K562 (cell line): ENCODE data around the gene NFE2. TPM values are rescaled to one million over a fixed set of nuclear protein-coding genes. Genes with fewer than 3 reads are reported as not detected.

Source experiments
- ATF1 ChIP-seq, 2 experiments: fragments of 450-650 bp in 1 of 2; IDR thresholded peaks; 2 replicates each; pipeline ENCODE4 v1.6.1; 2016; ENCODE audit warnings: missing compliant biosample characterization in 1 of 2, missing genetic modification characterization in 1 of 2
- C11orf30 ChIP-seq: fragments of 450-650 bp; IDR thresholded peaks from 2 replicates; pipeline ENCODE4 v1.6.1; 2016; ENCODE audit warnings: low read depth, mild to moderate bottlenecking
- CXXC5 ChIP-seq: fragments of 250-450 bp; sonication (Bioruptor Pico); IDR thresholded peaks from 2 replicates; pipeline ENCODE4 v1.8.0; 2022; ENCODE audit warnings: inconsistent platforms, mild to moderate bottlenecking, moderate library complexity
- E2F3 ChIP-seq: fragments of 250-450 bp; sonication (Bioruptor Pico); IDR thresholded peaks from 2 replicates; pipeline ENCODE4 v1.4.0; 2020; ENCODE audit warnings: mild to moderate bottlenecking
- FOXJ2 ChIP-seq: fragments of 200-800 bp; sonication (Bioruptor generic); IDR thresholded peaks from 2 replicates; pipeline ENCODE4 v1.6.1; 2016; ENCODE audit warnings: missing genetic modification characterization, missing compliant biosample characterization
- HMGN3 ChIP-seq: IDR thresholded peaks from 2 replicates; pipeline ENCODE4 v1.6.1; 2011; ENCODE audit warnings: borderline replicate concordance, low read depth, mild to moderate bottlenecking, mixed read lengths, low read length; ENCODE audit not compliant: insufficient read length; ENCODE audit errors: extremely low read depth
- KHSRP ChIP-seq: fragments of 450-650 bp; IDR thresholded peaks from 2 replicates; pipeline ENCODE4 v1.6.1; 2017
- RAD21 ChIP-seq, 2 experiments: fragments of 250-450 bp in 1 of 2; fragments of 450-650 bp in 1 of 2; sonication (Bioruptor Pico) in 1 of 2; formaldehyde crosslinking in 1 of 2; IDR thresholded peaks in 1 of 2; conservative IDR thresholded peaks in 1 of 2; 2 replicates each; pipeline versions ENCODE4 v1.4.0 to v1.8.0; 2020 to 2022; ENCODE audit warnings: mild to moderate bottlenecking in 2 of 2, moderate library complexity in 1 of 2
- RBM17 ChIP-seq: fragments of 200-400 bp; formaldehyde crosslinking; IDR thresholded peaks from 2 replicates; pipeline ENCODE4 v1.6.1; 2017; ENCODE audit warnings: low read depth, mild to moderate bottlenecking, low read length, borderline replicate concordance
- SETDB1 ChIP-seq: IDR thresholded peaks from one replicate; pipeline ENCODE4 v1.6.1; 2012; ENCODE audit warnings: low read length, control low read depth, inconsistent platforms
- SMARCA4 ChIP-seq: fragments of 450-650 bp; IDR thresholded peaks from 2 replicates; pipeline ENCODE4 v1.6.1; 2016
- TEAD4 ChIP-seq, 2 experiments: sonication (generic) in 1 of 2; formaldehyde crosslinking in 1 of 2; IDR thresholded peaks; 2 replicates each; pipeline versions ENCODE4 v1.6.1 to v1.8.0; 2012 to 2022; ENCODE audit warnings: borderline replicate concordance in 1 of 2, inconsistent platforms in 1 of 2, low read length in 1 of 2, mild to moderate bottlenecking in 1 of 2, missing genetic modification reagents in 1 of 2
- ZBTB17 ChIP-seq: fragments of 450-650 bp; formaldehyde crosslinking; IDR thresholded peaks from 2 replicates; pipeline ENCODE4 v1.4.0; 2020; ENCODE audit warnings: mild to moderate bottlenecking
- ZC3H4 ChIP-seq: sonication (generic); formaldehyde crosslinking; IDR thresholded peaks from 2 replicates; pipeline ENCODE4 v1.9.0; 2021; ENCODE audit warnings: missing genetic modification reagents, borderline replicate concordance
- ZNF232 ChIP-seq: sonication (generic); formaldehyde crosslinking; IDR thresholded peaks from 2 replicates; pipeline ENCODE4 v1.8.0; 2022; ENCODE audit warnings: mild to moderate bottlenecking, missing genetic modification reagents
- ZNF274 ChIP-seq: IDR thresholded peaks from 2 replicates; pipeline ENCODE4 v1.6.1; 2011; ENCODE audit warnings: low read depth, mild to moderate bottlenecking, low read length, moderate library complexity, borderline replicate concordance
- ZNF79 ChIP-seq: fragments of 250-450 bp; sonication (Bioruptor Pico); IDR thresholded peaks from 2 replicates; pipeline ENCODE4 v1.4.0; 2020; ENCODE audit warnings: low read depth, mild to moderate bottlenecking, moderate library complexity
- polyA plus RNA-seq, 8 experiments: library from polyadenylated mRNA; depleted of rRNA in 4 of 8; stranded (reverse) in 5 of 8; unstranded in 3 of 8; fragments of >200 nt; fragmentation: Nextera tagmentation in 2 of 8; fragmentation: Illumina TruSeq in 1 of 8; extraction: Ambion mirVana in 2 of 8; extraction: Trizol in 1 of 8; gene quantifications; 2 replicates each; pipeline versions ENCODE4 v1.2.1 to v1.2.3, GENCODE V29; 2011 to 2014; ENCODE audit warnings: inconsistent platforms in 1 of 8, missing spikeins in 1 of 8
- total RNA-seq, 7 experiments: library from RNA; depleted of rRNA in 6 of 7; stranded (reverse); fragments of >200 nt in 6 of 7; fragmentation: Illumina TruSeq in 2 of 7; extraction: Trizol in 2 of 7; gene quantifications; 2 replicates each; pipeline versions ENCODE4 v1.2.1 to v1.2.3, GENCODE V29; 2011 to 2021; ENCODE audit warnings: low replicate concordance in 1 of 7
- TF ChIP-seq, protein P1 (sequence below): fragments of 450-650 bp; conservative IDR thresholded peaks from 2 replicates; pipeline ENCODE4 v1.6.1; 2016; ENCODE audit warnings: missing genetic modification characterization, low read depth, mild to moderate bottlenecking, missing compliant biosample characterization, moderate library complexity
- TF ChIP-seq, protein P2 (sequence below): fragments of 250-450 bp; sonication (Bioruptor Pico); IDR thresholded peaks from 2 replicates; pipeline ENCODE4 v1.8.0; 2021; ENCODE audit warnings: borderline replicate concordance, mild to moderate bottlenecking, moderate library complexity; ENCODE audit not compliant: poor library complexity, severe bottlenecking
- TF ChIP-seq, protein P3 (sequence below): fragments of 450-650 bp; formaldehyde crosslinking; IDR thresholded peaks from 2 replicates; pipeline ENCODE4 v1.4.0; 2020; ENCODE audit warnings: mild to moderate bottlenecking, moderate library complexity
- TF ChIP-seq, protein P4 (sequence below): fragments of 150-350 bp; conservative IDR thresholded peaks from 2 replicates; pipeline ENCODE4 v1.6.1; 2014; ENCODE audit warnings: low read length

Gene NFE2
- total and polyA plus RNA-seq, 9 of the 15 experiments (the other 6 are each of a cell fraction or from before 2014, with no cell fraction given), result 12.3 to 282 (median 208) TPM

DNA sequence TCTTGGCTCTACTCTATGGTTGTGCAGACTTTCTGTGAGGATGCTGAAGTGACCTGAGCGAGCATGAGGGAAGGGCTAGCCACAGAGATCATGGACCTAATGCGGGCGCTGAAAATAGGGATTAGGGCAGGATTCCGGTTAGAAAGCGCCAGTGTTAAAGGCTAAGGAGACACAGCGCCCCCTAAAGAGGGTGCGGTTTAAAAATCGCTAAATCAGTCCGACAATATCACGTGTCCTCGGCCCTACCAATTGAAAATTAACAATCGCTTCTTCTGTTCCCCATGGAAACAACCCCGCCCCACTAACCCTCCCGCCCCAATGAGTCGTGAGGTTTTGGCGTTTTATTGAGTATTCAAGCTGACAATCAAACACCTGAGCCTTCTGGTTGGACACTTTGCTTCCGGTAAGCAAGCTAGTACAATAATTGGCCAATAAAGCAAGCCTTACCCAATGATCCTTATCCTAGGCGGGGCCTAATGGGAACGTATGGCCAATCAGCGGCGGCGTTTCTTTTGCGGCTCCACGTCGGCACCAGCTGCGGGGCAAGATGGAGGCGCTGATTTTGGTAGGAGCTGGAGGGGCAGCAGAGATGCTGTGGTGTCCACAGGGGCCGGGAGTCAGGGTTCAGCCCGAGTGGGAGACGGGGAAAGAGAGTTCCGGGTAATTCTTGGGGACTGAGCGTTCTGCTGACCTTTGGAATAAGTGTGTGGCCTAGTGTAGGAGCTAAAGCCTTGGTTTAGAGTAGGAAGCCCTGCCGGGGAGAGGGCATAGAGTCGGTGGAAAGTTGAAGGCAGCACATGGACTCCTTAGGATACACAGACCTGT is 24.0 kb upstream of the NFE2 start, which contains the start of gene COPZ1 (continued):
- TF ChIP-seq, protein P1, sequence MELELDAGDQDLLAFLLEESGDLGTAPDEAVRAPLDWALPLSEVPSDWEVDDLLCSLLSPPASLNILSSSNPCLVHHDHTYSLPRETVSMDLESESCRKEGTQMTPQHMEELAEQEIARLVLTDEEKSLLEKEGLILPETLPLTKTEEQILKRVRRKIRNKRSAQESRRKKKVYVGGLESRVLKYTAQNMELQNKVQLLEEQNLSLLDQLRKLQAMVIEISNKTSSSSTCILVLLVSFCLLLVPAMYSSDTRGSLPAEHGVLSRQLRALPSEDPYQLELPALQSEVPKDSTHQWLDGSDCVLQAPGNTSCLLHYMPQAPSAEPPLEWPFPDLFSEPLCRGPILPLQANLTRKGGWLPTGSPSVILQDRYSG (tag), result no peak
- TF ChIP-seq ZC3H4, result no peak
- peak; percentile 80 for TF ChIP-seq C11orf30
- no peak for TF ChIP-seq RBM17
- 0 out of 2 replicates have a peak, but pooled peaks have one; percentile 19 for TF ChIP-seq E2F3 (CRISPR knock-in tag)
- TF ChIP-seq RAD21 (CRISPR knock-in tag; conservative IDR thresholded peaks at IDR 0.05 in 1 of 2, IDR thresholded peaks at IDR 0.05 in 1 of 2), result peak; percentile 91 to 94
- no peak for TF ChIP-seq ZNF274
- TF ChIP-seq ZNF79 (CRISPR knock-in tag), result no peak
- 0 out of 2 replicates have a peak, but pooled peaks have one; percentile 51 for TF ChIP-seq ZBTB17 (CRISPR knock-in tag)
- TF ChIP-seq, protein P2, sequence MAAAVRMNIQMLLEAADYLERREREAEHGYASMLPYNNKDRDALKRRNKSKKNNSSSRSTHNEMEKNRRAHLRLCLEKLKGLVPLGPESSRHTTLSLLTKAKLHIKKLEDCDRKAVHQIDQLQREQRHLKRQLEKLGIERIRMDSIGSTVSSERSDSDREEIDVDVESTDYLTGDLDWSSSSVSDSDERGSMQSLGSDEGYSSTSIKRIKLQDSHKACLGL (CRISPR knock-in tag), result no peak
- no peak for TF ChIP-seq ZNF232 (CRISPR knock-in tag)
- TF ChIP-seq SETDB1, result no peak
- TF ChIP-seq ATF1 (CRISPR knock-in tag; IDR thresholded peaks at IDR 0.05), result no peak
- peak; percentile 97 for TF ChIP-seq ATF1 (tag; IDR thresholded peaks at IDR 0.05)
- TF ChIP-seq HMGN3, result no peak
- TF ChIP-seq SMARCA4, result peak; percentile 7
- no peak for TF ChIP-seq KHSRP
- peak; percentile 13; the same call in 1 of the 2 replicates for TF ChIP-seq TEAD4 (IDR thresholded peaks at IDR 0.05; ENCODE audit: low read length)
- TF ChIP-seq TEAD4 (CRISPR knock-in tag; IDR thresholded peaks at IDR 0.05; ENCODE audit: borderline replicate concordance), result no peak
- TF ChIP-seq CXXC5 (CRISPR knock-in tag), result peak; percentile 73
- TF ChIP-seq, protein P3, sequence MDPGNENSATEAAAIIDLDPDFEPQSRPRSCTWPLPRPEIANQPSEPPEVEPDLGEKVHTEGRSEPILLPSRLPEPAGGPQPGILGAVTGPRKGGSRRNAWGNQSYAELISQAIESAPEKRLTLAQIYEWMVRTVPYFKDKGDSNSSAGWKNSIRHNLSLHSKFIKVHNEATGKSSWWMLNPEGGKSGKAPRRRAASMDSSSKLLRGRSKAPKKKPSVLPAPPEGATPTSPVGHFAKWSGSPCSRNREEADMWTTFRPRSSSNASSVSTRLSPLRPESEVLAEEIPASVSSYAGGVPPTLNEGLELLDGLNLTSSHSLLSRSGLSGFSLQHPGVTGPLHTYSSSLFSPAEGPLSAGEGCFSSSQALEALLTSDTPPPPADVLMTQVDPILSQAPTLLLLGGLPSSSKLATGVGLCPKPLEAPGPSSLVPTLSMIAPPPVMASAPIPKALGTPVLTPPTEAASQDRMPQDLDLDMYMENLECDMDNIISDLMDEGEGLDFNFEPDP (CRISPR knock-in tag), result no peak
- TF ChIP-seq FOXJ2 (tag), result 0 out of 2 replicates have a peak, but pooled peaks have one; percentile 38
- TF ChIP-seq, protein P4, sequence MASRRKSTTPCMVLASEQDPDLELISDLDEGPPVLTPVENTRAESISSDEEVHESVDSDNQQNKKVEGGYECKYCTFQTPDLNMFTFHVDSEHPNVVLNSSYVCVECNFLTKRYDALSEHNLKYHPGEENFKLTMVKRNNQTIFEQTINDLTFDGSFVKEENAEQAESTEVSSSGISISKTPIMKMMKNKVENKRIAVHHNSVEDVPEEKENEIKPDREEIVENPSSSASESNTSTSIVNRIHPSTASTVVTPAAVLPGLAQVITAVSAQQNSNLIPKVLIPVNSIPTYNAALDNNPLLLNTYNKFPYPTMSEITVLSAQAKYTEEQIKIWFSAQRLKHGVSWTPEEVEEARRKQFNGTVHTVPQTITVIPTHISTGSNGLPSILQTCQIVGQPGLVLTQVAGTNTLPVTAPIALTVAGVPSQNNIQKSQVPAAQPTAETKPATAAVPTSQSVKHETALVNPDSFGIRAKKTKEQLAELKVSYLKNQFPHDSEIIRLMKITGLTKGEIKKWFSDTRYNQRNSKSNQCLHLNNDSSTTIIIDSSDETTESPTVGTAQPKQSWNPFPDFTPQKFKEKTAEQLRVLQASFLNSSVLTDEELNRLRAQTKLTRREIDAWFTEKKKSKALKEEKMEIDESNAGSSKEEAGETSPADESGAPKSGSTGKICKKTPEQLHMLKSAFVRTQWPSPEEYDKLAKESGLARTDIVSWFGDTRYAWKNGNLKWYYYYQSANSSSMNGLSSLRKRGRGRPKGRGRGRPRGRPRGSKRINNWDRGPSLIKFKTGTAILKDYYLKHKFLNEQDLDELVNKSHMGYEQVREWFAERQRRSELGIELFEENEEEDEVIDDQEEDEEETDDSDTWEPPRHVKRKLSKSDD, result no peak
